Dendritic cell treated with granulocyte-macrophage colony-stimulating factor and Interleukin-4, amounts not matched to agents 40 ng/mL and 50 ng/mL, for 4 days (primary cell): ENCODE measurements around the gene GPER1.

Experiments
- H3K27ac Mint-ChIP-seq: one replicate; pipeline ENCODE4 v1.8.0; 2022; ENCODE audit warnings: mild to moderate bottlenecking, mixed read lengths
- H3K27me3 Mint-ChIP-seq: one replicate; pipeline ENCODE4 v1.8.0; 2022; ENCODE audit warnings: mild to moderate bottlenecking, mixed read lengths
- H3K36me3 Mint-ChIP-seq: one replicate; pipeline ENCODE4 v1.8.0; 2022; ENCODE audit warnings: low read depth, mixed read lengths
- H3K4me1 Mint-ChIP-seq: one replicate; pipeline ENCODE4 v1.8.0; 2022; ENCODE audit warnings: low read depth, mixed read lengths
- H3K4me3 Mint-ChIP-seq: one replicate; pipeline ENCODE4 v1.8.0; 2022; ENCODE audit warnings: mild to moderate bottlenecking, moderate library complexity, mixed read lengths
- H3K9me3 Mint-ChIP-seq: one replicate; pipeline ENCODE4 v1.8.0; 2022; ENCODE audit warnings: mixed read lengths
- intact Hi-C: fragments of 100-400 bp; cut with micrococcal nuclease; formaldehyde crosslinking; loops from one replicate; pipeline ENCODE4 v1.15.0; 2022

The GPER1 gene

GRCh38 chr7:1103789-1104515 is 16.0 kb downstream of the GPER1 start:
- Mint-ChIP-seq H3K27ac (no peak overlapping the region), H3K4me3 (no peak overlapping the region), H3K27me3 (peaks cover 2% of the 10 kb centered on the region), H3K4me1 (no peaks in the 10 kb centered on the region), H3K36me3 (no peaks in the 10 kb centered on the region), H3K9me3 (no peaks in the 10 kb centered on the region)
- intact Hi-C loops: no loop called here

GRCh38 chr7:1104516-1105179 is 16.7 kb downstream of the GPER1 start:
- no peak overlapping the region for H3K27ac Mint-ChIP-seq
- no peaks in the 10 kb centered on the region for H3K36me3 Mint-ChIP-seq
- H3K4me1 Mint-ChIP-seq: no peaks in the 10 kb centered on the region
- H3K9me3 Mint-ChIP-seq: no peaks in the 10 kb centered on the region
- intact Hi-C loops: no loop called here
- H3K27me3 Mint-ChIP-seq: peaks cover 3% of the 10 kb centered on the region
- H3K4me3 Mint-ChIP-seq: no peak overlapping the region

- intact Hi-C loops: no loop called here
- Mint-ChIP-seq H3K27ac (no peak overlapping the region), H3K4me1 (no peaks in the 10 kb centered on the region), H3K9me3 (no peaks in the 10 kb centered on the region), H3K27me3 (peaks cover 3% of the 10 kb centered on the region), H3K4me3 (no peak overlapping the region), H3K36me3 (no peaks in the 10 kb centered on the region)
Observed at GRCh38 chr7:1105189-1105588, 17.3 kb downstream of the GPER1 start.

GRCh38 chr7:1106063-1106792 is 18.3 kb downstream of the GPER1 start:
- intact Hi-C loops: no loop called here
- Mint-ChIP-seq H3K27me3 (peaks cover 3% of the 10 kb centered on the region), H3K27ac (no peak overlapping the region), H3K4me1 (no peaks in the 10 kb centered on the region), H3K9me3 (no peaks in the 10 kb centered on the region), H3K36me3 (no peaks in the 10 kb centered on the region), H3K4me3 (no peak overlapping the region)

GRCh38 chr7:1106793-1107421 is 19.0 kb downstream of the GPER1 start:
- Mint-ChIP-seq H3K36me3 (no peaks in the 10 kb centered on the region), H3K27me3 (peaks cover 3% of the 10 kb centered on the region), H3K9me3 (no peaks in the 10 kb centered on the region), H3K4me1 (no peaks in the 10 kb centered on the region), H3K4me3 (no peak overlapping the region), H3K27ac (no peak overlapping the region)
- intact Hi-C loops: no loop called here

- Mint-ChIP-seq H3K4me3 (no peak overlapping the region), H3K4me1 (no peaks in the 10 kb centered on the region), H3K27me3 (peaks cover 3% of the 10 kb centered on the region), H3K9me3 (no peaks in the 10 kb centered on the region), H3K27ac (no peak overlapping the region), H3K36me3 (no peaks in the 10 kb centered on the region)
- intact Hi-C loops: no loop called here
Observed at GRCh38 chr7:1108264-1108920, 20.5 kb downstream of the GPER1 start.

GRCh38 chr7:1109581-1110310 is 21.8 kb downstream of the GPER1 start:
- Mint-ChIP-seq H3K4me3 (no peak overlapping the region), H3K4me1 (no peaks in the 10 kb centered on the region), H3K36me3 (no peaks in the 10 kb centered on the region), H3K9me3 (no peaks in the 10 kb centered on the region), H3K27ac (no peak overlapping the region), H3K27me3 (peaks cover 3% of the 10 kb centered on the region)
- intact Hi-C loops: no loop called here

- no peaks in the 10 kb centered on the region for H3K36me3 Mint-ChIP-seq
- no peaks in the 10 kb centered on the region for H3K4me1 Mint-ChIP-seq
- H3K9me3 Mint-ChIP-seq: peaks cover 1% of the 10 kb centered on the region
- intact Hi-C loops: no loop called here
- peaks cover 3% of the 10 kb centered on the region for H3K27me3 Mint-ChIP-seq
- no peak overlapping the region for H3K27ac Mint-ChIP-seq
- no peak overlapping the region for H3K4me3 Mint-ChIP-seq
Observed at GRCh38 chr7:1110358-1110757, 22.4 kb downstream of the GPER1 start.

- peaks cover 3% of the 10 kb centered on the region for H3K27me3 Mint-ChIP-seq
Observed at GRCh38 chr7:1111156-1111555, 23.2 kb downstream of the GPER1 start.

GRCh38 chr7:1112109-1112508 is 24.2 kb downstream of the GPER1 start:
- H3K4me1 Mint-ChIP-seq: no peaks in the 10 kb centered on the region
- intact Hi-C loops: no loop called here
- no peak overlapping the region for H3K27ac Mint-ChIP-seq
- no peaks in the 10 kb centered on the region for H3K36me3 Mint-ChIP-seq
- no peak overlapping the region for H3K4me3 Mint-ChIP-seq
- peaks cover 11% of the 10 kb centered on the region for H3K9me3 Mint-ChIP-seq
- peaks cover 3% of the 10 kb centered on the region for H3K27me3 Mint-ChIP-seq

More at GRCh38 chr7:1111156-1111555, 23.2 kb downstream of the GPER1 start:
- Mint-ChIP-seq H3K9me3 (peaks cover 9% of the 10 kb centered on the region), H3K4me3 (no peak overlapping the region), H3K27ac (no peak overlapping the region), H3K4me1 (no peaks in the 10 kb centered on the region), H3K36me3 (no peaks in the 10 kb centered on the region)
- intact Hi-C loops: no loop called here

GRCh38 chr7:1112625-1113547 is 25.0 kb downstream of the GPER1 start:
- Mint-ChIP-seq H3K4me3 (no peak overlapping the region), H3K36me3 (no peaks in the 10 kb centered on the region), H3K4me1 (no peaks in the 10 kb centered on the region), H3K27me3 (peaks cover 1% of the 10 kb centered on the region), H3K9me3 (peaks cover 11% of the 10 kb centered on the region), H3K27ac (no peak overlapping the region)
- intact Hi-C loops: no loop called here

GRCh38 chr7:1113548-1113885 is 25.6 kb downstream of the GPER1 start:
- Mint-ChIP-seq H3K4me1 (no peaks in the 10 kb centered on the region), H3K27me3 (peaks cover 1% of the 10 kb centered on the region), H3K36me3 (no peaks in the 10 kb centered on the region), H3K27ac (no peak overlapping the region), H3K9me3 (peaks cover 11% of the 10 kb centered on the region), H3K4me3 (no peak overlapping the region)
- intact Hi-C loops: no loop called here
